K562 (cell line): ENCODE results near the gene TFEB. TPM values are rescaled to one million over a fixed set of nuclear protein-coding genes. Genes with fewer than 3 reads are reported as not detected.

Source experiments
- ATAC-seq: fragments of 200-7000 bp; cut with Tn5 transposase; 3 replicates; pipeline ENCODE4 v1.9.1; 2020; ENCODE audit warnings: moderate library complexity
- BruUV-seq: library from RNA; stranded (reverse); fragments of 400-500 nt; replicated peaks from 2 replicates; lab custom pipeline; 2021; lab: Mats Ljungman, UMichigan
- CTCF ChIA-PET: fragments of 300-600 bp; formaldehyde crosslinking; extraction: SDS; loops from one replicate; lab custom pipeline; 2021; ENCODE audit warnings: low intra/inter-chr PET ratio; lab: Yijun Ruan, JAX
- POLR2A ChIA-PET: fragments of 300-600, 350-650 bp; sonication (Branson Sonifier 250); formaldehyde crosslinking; extraction: SDS; loops from one replicate; lab custom pipeline; 2021; ENCODE audit warnings: antibody characterized with exemption, inconsistent platforms; lab: Yijun Ruan, JAX
- DNase-seq, 4 experiments: peaks; one replicate each; pipeline versions ENCODE4 v3.0.0 to v3.0.0-alpha.2; 2011 to 2018; ENCODE audit warnings: low spot score in 3 of 4, mixed read lengths in 3 of 4; ENCODE audit errors: extremely low read depth in 1 of 4
- FAIRE-seq: peaks from 2 replicates; lab custom pipeline; 2011; peaks lifted over from hg19 to GRCh38; lab: Jason Lieb, UNC
- H2AFZ ChIP-seq: 2 replicates; pipeline ENCODE4 v1.6.0; 2011; ENCODE audit warnings: low read depth, low read length, control low read depth, inconsistent platforms
- H3K27ac ChIP-seq: fragments of 200-600 bp; 3 replicates; pipeline ENCODE4 v1.8.0; 2011; ENCODE audit warnings: low read depth, mild to moderate bottlenecking, control low read depth, inconsistent platforms, low read length, moderate library complexity, mixed read lengths; ENCODE audit errors: extremely low read depth
- H3K27me3 ChIP-seq, 2 experiments: fragments of 300-600 bp in 1 of 2; 2 replicates in 1 of 2; 3 replicates in 1 of 2; pipeline versions ENCODE4 v1.6.0 to v1.8.0; 2011; ENCODE audit warnings: inconsistent platforms in 2 of 2, low read length in 2 of 2, mild to moderate bottlenecking in 1 of 2, mixed read lengths in 1 of 2, moderate library complexity in 1 of 2; ENCODE audit not compliant: control insufficient read depth in 2 of 2, insufficient read depth in 2 of 2
- H3K36me3 ChIP-seq: fragments of 300-600 bp; 3 replicates; pipeline ENCODE4 v1.8.0; 2011; ENCODE audit warnings: mild to moderate bottlenecking, low read length, inconsistent platforms; ENCODE audit not compliant: control insufficient read depth, insufficient read depth
- H3K4me1 ChIP-seq, 2 experiments: fragments of 200-600 bp in 1 of 2; replicated peaks in 1 of 2; 2 replicates in 1 of 2; 3 replicates in 1 of 2; pipeline versions ENCODE4 v1.5.1 to v1.8.0; 2011; ENCODE audit warnings: inconsistent platforms in 2 of 2, low read length in 2 of 2, mild to moderate bottlenecking in 1 of 2, mixed read lengths in 1 of 2, moderate library complexity in 1 of 2; ENCODE audit not compliant: control insufficient read depth in 2 of 2, insufficient read depth in 2 of 2
- H3K4me2 ChIP-seq: 2 replicates; pipeline ENCODE4 v1.6.1; 2011; ENCODE audit warnings: low read length, control low read depth, inconsistent platforms, mixed read lengths; ENCODE audit not compliant: insufficient read depth
- H3K4me3 ChIP-seq: fragments of 200-600 bp; sonication (generic), shearing (Covaris generic); 2 replicates; pipeline ENCODE4 v1.5.1; 2016; ENCODE audit warnings: control low read depth, inconsistent platforms
- H3K79me2 ChIP-seq: fragments of 200-600 bp; 3 replicates; pipeline ENCODE4 v1.8.0; 2011; ENCODE audit warnings: low read length, inconsistent platforms; ENCODE audit not compliant: control insufficient read depth, insufficient read depth
- H3K9ac ChIP-seq, 2 experiments: 2 replicates each; pipeline versions ENCODE4 v1.6.0 to v1.6.1; 2011; ENCODE audit warnings: low read depth in 2 of 2, low read length in 2 of 2, control low read depth in 1 of 2, inconsistent platforms in 1 of 2, mild to moderate bottlenecking in 1 of 2, mixed read lengths in 1 of 2; ENCODE audit not compliant: insufficient read depth in 1 of 2
- H3K9me1 ChIP-seq: one replicate; pipeline ENCODE4 v1.6.0; 2011; ENCODE audit warnings: inconsistent platforms, mild to moderate bottlenecking, low read length, moderate library complexity; ENCODE audit not compliant: control insufficient read depth, insufficient read depth
- H3K9me3 ChIP-seq: replicated peaks from 2 replicates; pipeline ENCODE4 v1.5.1; 2011; ENCODE audit warnings: low read depth, low read length, inconsistent platforms; ENCODE audit not compliant: control insufficient read depth, insufficient read depth
- H4K20me1 ChIP-seq: replicated peaks from 2 replicates; pipeline ENCODE4 v1.6.1; 2011; ENCODE audit warnings: low read length, inconsistent platforms, mixed read lengths; ENCODE audit not compliant: control insufficient read depth, insufficient read depth
- CC2D1A ChIP-seq: fragments of 450-650 bp; IDR thresholded peaks from 2 replicates; pipeline ENCODE4 v1.6.1; 2017; ENCODE audit warnings: mild to moderate bottlenecking
- KDM2B ChIP-seq: fragments of 250-450 bp; sonication (Bioruptor Pico); IDR thresholded peaks from 2 replicates; pipeline ENCODE4 v1.8.0; 2021; ENCODE audit warnings: mild to moderate bottlenecking, moderate library complexity
- KLF13 ChIP-seq: fragments of 450-650 bp; IDR thresholded peaks from 2 replicates; pipeline ENCODE4 v1.6.1; 2016; ENCODE audit warnings: missing genetic modification characterization, low read depth, mild to moderate bottlenecking, missing compliant biosample characterization, moderate library complexity, borderline replicate concordance
- NR2C2 ChIP-seq, 2 experiments: fragments of 200-800 bp in 1 of 2; sonication (Bioruptor generic) in 1 of 2; sonication (generic) in 1 of 2; formaldehyde crosslinking in 1 of 2; IDR thresholded peaks; 2 replicates each; pipeline versions ENCODE4 v1.6.1 to v1.8.0; 2016 to 2022; ENCODE audit warnings: mild to moderate bottlenecking in 1 of 2, missing compliant biosample characterization in 1 of 2, missing genetic modification characterization in 1 of 2, missing genetic modification reagents in 1 of 2
- POLR2AphosphoS2 ChIP-seq: IDR thresholded peaks from 2 replicates; pipeline ENCODE4 v1.6.1; 2012; ENCODE audit warnings: low read length, improper control_type of control experiment
- POLR2G ChIP-seq: fragments of 200-400 bp; formaldehyde crosslinking; IDR thresholded peaks from 2 replicates; pipeline ENCODE4 v1.6.1; 2017; ENCODE audit warnings: low read depth, mild to moderate bottlenecking, antibody characterized with exemption, low read length, moderate library complexity
- ZNF140 ChIP-seq: fragments of 250-450 bp; sonication (Bioruptor Pico); IDR thresholded peaks from 2 replicates; pipeline ENCODE4 v1.8.0; 2021; ENCODE audit warnings: moderate library complexity, mild to moderate bottlenecking, inconsistent platforms
- WGBS: fragments of 100-300 bp; shearing (Covaris generic); methylation state at CpG from one replicate; pipeline ENCODE4 v1.1.6; 2016; ENCODE audit warnings: low coverage, mixed read lengths; ENCODE audit not compliant: insufficient coverage; ENCODE audit errors: missing lambda C conversion rate; 5-methylcytosine and 5-hydroxymethylcytosine counted together
- in situ Hi-C: fragments of 300-500 bp; cut with MboI; formaldehyde crosslinking; loops from 4 replicates; pipeline ENCODE4 v1.15.0; 2018; ENCODE audit warnings: inconsistent platforms, mixed read lengths
- intact Hi-C: fragments of 100-400 bp; cut with micrococcal nuclease; formaldehyde crosslinking; loops from 2 replicates; pipeline ENCODE4 v1.14.2; 2022
- polyA plus RNA-seq, 8 experiments: library from polyadenylated mRNA; depleted of rRNA in 4 of 8; stranded (reverse) in 5 of 8; unstranded in 3 of 8; fragments of >200 nt; fragmentation: Nextera tagmentation in 2 of 8; fragmentation: Illumina TruSeq in 1 of 8; extraction: Ambion mirVana in 2 of 8; extraction: Trizol in 1 of 8; gene quantifications; 2 replicates each; pipeline versions ENCODE4 v1.2.1 to v1.2.3, GENCODE V29; 2011 to 2014; ENCODE audit warnings: inconsistent platforms in 1 of 8, missing spikeins in 1 of 8
- total RNA-seq, 7 experiments: library from RNA; depleted of rRNA in 6 of 7; stranded (reverse); fragments of >200 nt in 6 of 7; fragmentation: Illumina TruSeq in 2 of 7; extraction: Trizol in 2 of 7; gene quantifications; 2 replicates each; pipeline versions ENCODE4 v1.2.1 to v1.2.3, GENCODE V29; 2011 to 2021; ENCODE audit warnings: low replicate concordance in 1 of 7
- TF ChIP-seq, protein P1 (sequence below): sonication (generic); formaldehyde crosslinking; IDR thresholded peaks from 2 replicates; pipeline ENCODE4 v1.8.1; 2022; ENCODE audit warnings: missing genetic modification reagents
- TF ChIP-seq, protein P2 (sequence below): IDR thresholded peaks from 2 replicates; pipeline ENCODE4 v1.6.1; 2011; ENCODE audit not compliant: insufficient read length; ENCODE audit errors: extremely low read depth
- TF ChIP-seq, protein P3 (sequence below): fragments of 250-450 bp; sonication (Bioruptor Pico); IDR thresholded peaks from 2 replicates; pipeline ENCODE4 v1.5.0; 2021
- TF ChIP-seq, protein P4 (sequence below): fragments of 450-650 bp; IDR thresholded peaks from 2 replicates; pipeline ENCODE4 v1.6.1; 2016; ENCODE audit warnings: mild to moderate bottlenecking
- TF ChIP-seq, protein P5 (sequence below): fragments of 450-650 bp; IDR thresholded peaks from 2 replicates; pipeline ENCODE4 v1.6.1; 2016; ENCODE audit warnings: borderline replicate concordance
- TF ChIP-seq, protein P6 (sequence below): fragments of 450-650 bp; IDR thresholded peaks from one replicate; pipeline ENCODE4 v1.6.1; 2018; ENCODE audit warnings: mild to moderate bottlenecking, moderate library complexity; ENCODE audit not compliant: partially characterized antibody

The TFEB gene
- total and polyA plus RNA-seq, 9 of the 15 experiments (the other 6 are each of a cell fraction or from before 2014, with no cell fraction given) = 0.04 to 4.7 (median 2.0) TPM

DNA sequence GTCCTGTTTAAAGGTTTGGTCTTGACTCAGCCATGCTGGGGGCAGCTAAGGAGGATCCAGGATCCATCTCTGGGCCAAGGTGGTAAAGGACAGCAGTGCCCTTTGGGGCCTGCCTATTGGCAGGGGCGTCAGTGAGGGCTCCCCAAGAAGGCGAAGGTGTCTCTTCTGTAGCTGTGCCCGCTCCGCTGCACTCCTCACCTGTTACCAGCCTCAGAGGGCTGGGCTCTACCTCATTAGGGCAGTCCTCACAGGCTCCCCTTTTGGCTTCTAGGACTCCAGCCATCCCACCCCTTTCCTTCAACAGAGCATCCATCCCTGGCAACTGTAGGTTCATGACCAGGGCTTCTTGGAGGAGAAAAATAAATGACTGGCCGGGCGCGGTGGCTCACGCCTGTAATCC, 34.0 kb upstream of the TFEB start:
- H3K4me2 ChIP-seq = no peak overlapping the region
- CTCF ChIA-PET = no interaction called here
- no peak for TF ChIP-seq POLR2AphosphoS2
- TF ChIP-seq, protein P1, sequence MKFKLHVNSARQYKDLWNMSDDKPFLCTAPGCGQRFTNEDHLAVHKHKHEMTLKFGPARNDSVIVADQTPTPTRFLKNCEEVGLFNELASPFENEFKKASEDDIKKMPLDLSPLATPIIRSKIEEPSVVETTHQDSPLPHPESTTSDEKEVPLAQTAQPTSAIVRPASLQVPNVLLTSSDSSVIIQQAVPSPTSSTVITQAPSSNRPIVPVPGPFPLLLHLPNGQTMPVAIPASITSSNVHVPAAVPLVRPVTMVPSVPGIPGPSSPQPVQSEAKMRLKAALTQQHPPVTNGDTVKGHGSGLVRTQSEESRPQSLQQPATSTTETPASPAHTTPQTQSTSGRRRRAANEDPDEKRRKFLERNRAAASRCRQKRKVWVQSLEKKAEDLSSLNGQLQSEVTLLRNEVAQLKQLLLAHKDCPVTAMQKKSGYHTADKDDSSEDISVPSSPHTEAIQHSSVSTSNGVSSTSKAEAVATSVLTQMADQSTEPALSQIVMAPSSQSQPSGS = no peak
- TF ChIP-seq, protein P2, sequence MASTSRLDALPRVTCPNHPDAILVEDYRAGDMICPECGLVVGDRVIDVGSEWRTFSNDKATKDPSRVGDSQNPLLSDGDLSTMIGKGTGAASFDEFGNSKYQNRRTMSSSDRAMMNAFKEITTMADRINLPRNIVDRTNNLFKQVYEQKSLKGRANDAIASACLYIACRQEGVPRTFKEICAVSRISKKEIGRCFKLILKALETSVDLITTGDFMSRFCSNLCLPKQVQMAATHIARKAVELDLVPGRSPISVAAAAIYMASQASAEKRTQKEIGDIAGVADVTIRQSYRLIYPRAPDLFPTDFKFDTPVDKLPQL = no peak
- TF ChIP-seq, protein P3, sequence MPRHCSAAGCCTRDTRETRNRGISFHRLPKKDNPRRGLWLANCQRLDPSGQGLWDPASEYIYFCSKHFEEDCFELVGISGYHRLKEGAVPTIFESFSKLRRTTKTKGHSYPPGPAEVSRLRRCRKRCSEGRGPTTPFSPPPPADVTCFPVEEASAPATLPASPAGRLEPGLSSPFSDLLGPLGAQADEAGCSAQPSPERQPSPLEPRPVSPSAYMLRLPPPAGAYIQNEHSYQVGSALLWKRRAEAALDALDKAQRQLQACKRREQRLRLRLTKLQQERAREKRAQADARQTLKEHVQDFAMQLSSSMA (CRISPR knock-in tag) = no peak
- TF ChIP-seq CC2D1A = no peak
- no peak for TF ChIP-seq NR2C2 (CRISPR knock-in tag; IDR thresholded peaks at IDR 0.05)
- TF ChIP-seq NR2C2 (tag; IDR thresholded peaks at IDR 0.05) = no peak
- no peak for TF ChIP-seq ZNF140 (CRISPR knock-in tag)
- TF ChIP-seq KLF13 (tag) = no peak
- TF ChIP-seq, protein P4, sequence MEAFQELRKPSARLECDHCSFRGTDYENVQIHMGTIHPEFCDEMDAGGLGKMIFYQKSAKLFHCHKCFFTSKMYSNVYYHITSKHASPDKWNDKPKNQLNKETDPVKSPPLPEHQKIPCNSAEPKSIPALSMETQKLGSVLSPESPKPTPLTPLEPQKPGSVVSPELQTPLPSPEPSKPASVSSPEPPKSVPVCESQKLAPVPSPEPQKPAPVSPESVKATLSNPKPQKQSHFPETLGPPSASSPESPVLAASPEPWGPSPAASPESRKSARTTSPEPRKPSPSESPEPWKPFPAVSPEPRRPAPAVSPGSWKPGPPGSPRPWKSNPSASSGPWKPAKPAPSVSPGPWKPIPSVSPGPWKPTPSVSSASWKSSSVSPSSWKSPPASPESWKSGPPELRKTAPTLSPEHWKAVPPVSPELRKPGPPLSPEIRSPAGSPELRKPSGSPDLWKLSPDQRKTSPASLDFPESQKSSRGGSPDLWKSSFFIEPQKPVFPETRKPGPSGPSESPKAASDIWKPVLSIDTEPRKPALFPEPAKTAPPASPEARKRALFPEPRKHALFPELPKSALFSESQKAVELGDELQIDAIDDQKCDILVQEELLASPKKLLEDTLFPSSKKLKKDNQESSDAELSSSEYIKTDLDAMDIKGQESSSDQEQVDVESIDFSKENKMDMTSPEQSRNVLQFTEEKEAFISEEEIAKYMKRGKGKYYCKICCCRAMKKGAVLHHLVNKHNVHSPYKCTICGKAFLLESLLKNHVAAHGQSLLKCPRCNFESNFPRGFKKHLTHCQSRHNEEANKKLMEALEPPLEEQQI = no peak
- TF ChIP-seq, protein P5, sequence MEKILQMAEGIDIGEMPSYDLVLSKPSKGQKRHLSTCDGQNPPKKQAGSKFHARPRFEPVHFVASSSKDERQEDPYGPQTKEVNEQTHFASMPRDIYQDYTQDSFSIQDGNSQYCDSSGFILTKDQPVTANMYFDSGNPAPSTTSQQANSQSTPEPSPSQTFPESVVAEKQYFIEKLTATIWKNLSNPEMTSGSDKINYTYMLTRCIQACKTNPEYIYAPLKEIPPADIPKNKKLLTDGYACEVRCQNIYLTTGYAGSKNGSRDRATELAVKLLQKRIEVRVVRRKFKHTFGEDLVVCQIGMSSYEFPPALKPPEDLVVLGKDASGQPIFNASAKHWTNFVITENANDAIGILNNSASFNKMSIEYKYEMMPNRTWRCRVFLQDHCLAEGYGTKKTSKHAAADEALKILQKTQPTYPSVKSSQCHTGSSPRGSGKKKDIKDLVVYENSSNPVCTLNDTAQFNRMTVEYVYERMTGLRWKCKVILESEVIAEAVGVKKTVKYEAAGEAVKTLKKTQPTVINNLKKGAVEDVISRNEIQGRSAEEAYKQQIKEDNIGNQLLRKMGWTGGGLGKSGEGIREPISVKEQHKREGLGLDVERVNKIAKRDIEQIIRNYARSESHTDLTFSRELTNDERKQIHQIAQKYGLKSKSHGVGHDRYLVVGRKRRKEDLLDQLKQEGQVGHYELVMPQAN = no peak
- TF ChIP-seq KDM2B (CRISPR knock-in tag) = no peak
- TF ChIP-seq, protein P6, sequence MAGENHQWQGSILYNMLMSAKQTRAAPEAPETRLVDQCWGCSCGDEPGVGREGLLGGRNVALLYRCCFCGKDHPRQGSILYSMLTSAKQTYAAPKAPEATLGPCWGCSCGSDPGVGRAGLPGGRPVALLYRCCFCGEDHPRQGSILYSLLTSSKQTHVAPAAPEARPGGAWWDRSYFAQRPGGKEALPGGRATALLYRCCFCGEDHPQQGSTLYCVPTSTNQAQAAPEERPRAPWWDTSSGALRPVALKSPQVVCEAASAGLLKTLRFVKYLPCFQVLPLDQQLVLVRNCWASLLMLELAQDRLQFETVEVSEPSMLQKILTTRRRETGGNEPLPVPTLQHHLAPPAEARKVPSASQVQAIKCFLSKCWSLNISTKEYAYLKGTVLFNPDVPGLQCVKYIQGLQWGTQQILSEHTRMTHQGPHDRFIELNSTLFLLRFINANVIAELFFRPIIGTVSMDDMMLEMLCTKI = no peak
- no peak for TF ChIP-seq POLR2G

More for the DNA sequence above, 34.0 kb upstream of the TFEB start:
- Histone ChIP-seq H3K9ac (peak overlapping the region in 1 of 2 experiments; percentile 86; a peak in 2 of 4 replicates), H3K27ac (no peak overlapping the region; the same call in 2 of the 3 replicates), H3K79me2 (no peaks in the 10 kb centered on the region), H3K9me3 (no peaks in the 10 kb centered on the region), H3K4me3 (no peak overlapping the region), H4K20me1 (no peaks in the 10 kb centered on the region), H3K9me1 (no peaks in the 10 kb centered on the region), H2AFZ (no peak overlapping the region), H3K27me3 (no peaks in the 10 kb centered on the region), H3K4me1 (peaks cover 33 to 37% of the 10 kb centered on the region in 2 experiments), H3K36me3 (peaks cover 10% of the 10 kb centered on the region; the same call in 2 of the 3 replicates)
- DNase-seq = no peak
- intact Hi-C loops = no loop called here
- POLR2A ChIA-PET = interaction anchor here (0.6 to 1.4 kb wide), 8 partner anchors 16 to 396 kb away, joined by 3 to 6 read pairs (median 4); no protein-coding TSS in a partner anchor
- ATAC-seq = no peak
- FAIRE-seq = no peak
- 91% methylated on average over 7 of the region's 8 CpGs for WGBS
- no TSS peak for BruUV-seq
- in situ Hi-C loops = loop anchor here (5.0 kb wide), 1 partner anchor 72 kb away; no protein-coding TSS in a partner anchor
